ENCODE results near the gene CLIC5.

The CLIC5 gene

DNA sequence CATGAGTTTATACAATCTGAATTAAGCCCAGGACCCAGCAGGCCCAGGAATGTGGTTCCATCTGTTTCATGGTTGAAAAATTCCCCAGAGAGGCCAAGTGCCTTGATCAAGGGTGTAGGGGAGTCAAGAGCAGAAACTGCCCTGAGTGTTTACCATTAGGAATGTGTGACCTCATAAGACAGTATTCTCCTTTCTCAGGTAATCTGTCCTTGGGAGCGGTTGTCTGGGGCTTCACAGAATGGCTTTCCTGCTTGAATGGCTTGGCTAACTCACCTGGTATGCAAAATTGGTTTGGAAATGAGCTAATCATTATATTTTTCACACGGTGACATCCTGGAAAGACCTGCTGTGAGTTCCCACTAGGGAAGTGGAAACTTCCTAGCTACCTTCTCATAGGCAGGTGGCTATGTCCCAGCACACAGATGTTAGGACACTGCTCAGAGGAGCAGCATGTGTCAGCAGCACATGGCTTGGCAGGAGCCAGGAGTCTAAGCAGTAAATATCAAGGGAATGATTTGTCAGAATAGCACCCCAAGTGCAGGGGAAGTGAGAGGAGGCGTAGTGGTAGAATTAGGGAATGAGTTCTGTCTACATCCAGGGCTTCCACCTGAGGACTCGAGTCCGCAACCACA, 17.7 kb downstream of the CLIC5 start:
- DNase-seq (ENCODE audit: low read depth): no peak

DNA sequence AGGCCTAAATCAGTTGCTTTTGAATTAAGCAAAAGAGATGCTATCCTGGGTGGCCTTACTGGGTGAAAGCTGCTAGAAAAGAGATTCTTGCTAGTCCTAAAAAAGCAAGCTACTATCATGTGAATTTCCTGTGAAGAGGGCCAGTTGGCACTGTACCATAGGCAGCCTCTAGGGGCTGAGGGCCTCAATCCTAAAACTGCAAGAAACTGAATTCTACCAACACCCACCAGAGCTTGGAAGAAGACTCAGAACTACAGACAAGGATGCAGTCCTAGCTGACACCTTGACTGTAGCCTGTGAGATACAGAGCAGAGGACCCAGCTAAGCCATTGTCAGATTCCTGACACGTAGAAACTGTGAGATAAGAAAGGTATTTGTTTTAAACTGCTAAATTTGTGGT, 24.5 kb downstream of the CLIC5 start:
- no peak for DNase-seq (ENCODE audit: low read depth)

DNA sequence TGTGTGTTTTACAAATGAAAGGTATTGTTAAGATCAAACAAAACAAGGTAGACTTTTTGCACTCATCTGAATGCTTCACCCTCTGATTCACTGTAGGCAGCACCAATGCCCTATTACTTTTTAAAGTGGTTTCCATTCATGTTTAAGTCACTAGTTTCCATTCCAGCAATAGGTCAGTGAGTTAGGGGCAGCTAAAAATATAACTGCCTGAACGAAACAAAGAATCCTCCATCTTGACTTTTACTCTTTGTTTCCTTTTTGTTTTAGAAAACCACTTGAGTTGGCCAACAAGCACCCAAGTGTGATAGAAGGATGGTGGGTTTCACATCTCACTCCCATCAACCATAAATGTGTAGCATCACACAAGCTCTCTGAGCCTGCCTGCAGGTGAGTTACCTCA, 25.5 kb downstream of the CLIC5 start:
- no peak for DNase-seq (ENCODE audit: low read depth)

DNA sequence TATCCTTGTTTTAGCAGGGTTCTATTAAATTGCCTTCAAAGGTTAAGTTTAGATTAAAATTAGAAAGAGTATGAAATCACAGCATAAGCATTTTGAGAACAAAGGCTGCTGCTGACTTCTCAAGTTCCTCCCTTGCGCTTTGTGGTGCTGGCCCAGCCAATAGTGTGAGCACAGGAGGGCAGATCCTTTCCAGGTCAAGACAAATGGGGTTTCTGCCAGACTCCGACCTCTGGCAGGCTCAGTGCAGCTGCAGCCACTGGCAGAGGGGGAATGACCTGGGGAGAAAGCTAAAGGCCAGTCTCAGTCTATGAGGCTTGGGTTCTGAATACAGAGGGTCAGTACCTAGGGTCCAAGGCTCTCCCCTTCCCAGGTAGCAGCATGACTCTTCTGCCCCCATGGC, 27.0 kb downstream of the CLIC5 start:
- no peak for DNase-seq (ENCODE audit: low read depth)

DNA sequence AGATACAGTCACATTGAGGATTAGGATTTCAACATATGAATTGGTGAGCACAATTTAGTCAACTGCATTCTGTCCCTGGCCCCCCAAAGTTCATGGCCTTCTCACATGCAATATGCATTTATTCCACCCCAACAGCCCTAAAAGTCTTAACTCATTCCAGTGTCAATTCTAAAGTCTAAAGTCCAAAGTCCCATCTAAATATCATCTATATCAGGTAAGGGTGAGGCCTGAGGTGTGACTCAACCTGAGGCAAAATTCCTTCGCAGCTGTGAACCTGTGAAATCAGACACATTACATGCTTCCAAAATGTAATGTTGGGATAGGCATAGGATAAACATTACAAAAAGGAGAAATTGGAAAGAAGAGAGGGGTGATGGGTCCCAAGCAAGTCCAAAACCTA, 27.8 kb downstream of the CLIC5 start:
- DNase-seq (ENCODE audit: low read depth): no peak

DNA sequence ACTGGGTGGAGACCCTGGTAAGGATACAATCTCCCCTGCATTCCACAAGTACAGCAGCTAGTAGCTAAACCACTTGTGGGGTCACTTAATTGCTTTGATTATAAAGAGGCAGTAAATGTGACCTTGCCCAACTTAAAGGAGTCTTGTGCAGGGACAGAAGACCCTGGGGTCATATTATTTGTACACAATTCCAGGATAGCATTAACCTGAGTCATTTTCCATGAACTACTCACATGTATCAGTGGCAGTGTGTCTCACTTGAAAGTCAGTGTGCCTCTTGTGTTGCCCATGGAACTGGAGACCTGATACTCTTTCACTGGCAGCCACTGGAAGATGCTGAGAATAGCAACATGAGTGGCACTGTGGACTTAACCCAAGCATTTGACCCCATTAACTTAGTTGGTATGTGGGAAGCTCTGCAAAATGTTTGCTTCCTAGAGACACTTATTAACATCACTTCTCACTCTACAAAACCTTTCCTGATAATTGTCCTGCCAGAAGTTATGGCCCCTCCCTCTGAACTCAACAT, 28.9 kb downstream of the CLIC5 start:
- no peak for DNase-seq (ENCODE audit: low read depth)

DNA sequence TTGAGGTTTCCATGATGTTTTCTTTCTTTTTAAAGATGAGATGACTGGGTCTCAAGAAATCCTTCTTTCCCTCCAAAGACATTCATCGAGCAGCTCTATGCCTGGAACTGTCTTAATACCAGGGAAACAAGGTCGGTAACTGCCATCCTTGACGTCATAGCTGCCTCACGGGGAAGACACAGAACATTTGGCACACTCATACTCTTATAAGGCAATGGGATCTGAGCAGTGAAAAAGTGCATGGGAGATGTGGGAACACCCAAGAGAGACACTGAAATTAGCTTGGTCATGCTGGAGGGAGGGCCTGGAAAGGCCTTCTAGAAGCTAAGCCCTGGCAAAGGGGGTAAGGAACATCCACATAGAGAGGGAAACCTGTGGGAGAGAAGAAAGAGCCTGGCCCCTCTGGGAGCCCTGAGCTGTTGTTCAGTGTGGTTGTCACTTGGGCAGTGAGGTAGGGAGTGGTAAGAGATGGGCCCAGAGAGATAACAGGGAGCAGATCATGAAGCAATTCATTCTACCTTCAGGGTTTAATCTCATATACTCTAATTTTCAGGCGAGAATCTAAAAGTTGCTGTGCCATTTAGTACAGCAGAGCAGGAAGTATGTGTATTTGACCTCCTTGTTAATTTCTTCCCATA, 30.8 kb downstream of the CLIC5 start:
- DNase-seq (ENCODE audit: low read depth): no peak

DNA sequence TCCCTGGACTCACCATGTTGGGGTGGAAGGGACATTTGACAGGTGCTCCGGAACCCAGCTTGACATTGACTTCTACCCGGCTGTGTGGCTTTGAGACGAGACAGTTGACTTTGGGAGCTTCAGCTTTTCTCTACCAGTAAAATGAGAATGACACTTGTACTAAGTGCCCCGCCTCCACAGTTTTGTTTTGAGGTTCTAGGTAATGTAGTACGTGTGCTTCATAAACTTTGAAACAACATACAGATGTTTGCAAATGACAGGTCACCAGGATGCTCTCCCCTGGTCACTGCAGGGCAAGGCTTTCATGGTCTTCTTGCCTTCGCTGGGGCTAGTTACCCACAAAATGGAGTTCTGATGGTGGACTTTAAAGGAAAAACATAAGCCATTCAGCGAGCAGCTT, 31.3 kb downstream of the CLIC5 start:
- no peak for DNase-seq (ENCODE audit: low read depth)

DNA sequence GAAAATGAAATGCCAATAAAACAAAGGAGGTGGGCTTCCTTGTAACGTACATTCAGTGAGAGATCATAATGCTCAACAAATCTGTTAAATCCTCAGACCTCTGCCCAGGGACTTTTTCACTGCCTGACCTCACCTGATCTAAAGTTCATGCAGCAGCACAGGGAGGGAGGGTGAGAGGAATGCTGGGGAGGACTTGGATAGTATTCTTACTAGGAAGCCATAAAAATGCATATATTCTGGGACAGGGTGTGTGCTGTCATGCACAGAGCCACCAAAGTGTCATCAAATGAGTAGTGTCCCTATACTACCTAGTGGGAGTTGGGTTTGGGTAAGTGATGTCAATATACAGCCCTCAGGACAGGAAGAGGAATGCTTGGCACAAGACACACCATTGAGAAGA, 32.6 kb downstream of the CLIC5 start:
- DNase-seq (ENCODE audit: low read depth): no peak

DNA sequence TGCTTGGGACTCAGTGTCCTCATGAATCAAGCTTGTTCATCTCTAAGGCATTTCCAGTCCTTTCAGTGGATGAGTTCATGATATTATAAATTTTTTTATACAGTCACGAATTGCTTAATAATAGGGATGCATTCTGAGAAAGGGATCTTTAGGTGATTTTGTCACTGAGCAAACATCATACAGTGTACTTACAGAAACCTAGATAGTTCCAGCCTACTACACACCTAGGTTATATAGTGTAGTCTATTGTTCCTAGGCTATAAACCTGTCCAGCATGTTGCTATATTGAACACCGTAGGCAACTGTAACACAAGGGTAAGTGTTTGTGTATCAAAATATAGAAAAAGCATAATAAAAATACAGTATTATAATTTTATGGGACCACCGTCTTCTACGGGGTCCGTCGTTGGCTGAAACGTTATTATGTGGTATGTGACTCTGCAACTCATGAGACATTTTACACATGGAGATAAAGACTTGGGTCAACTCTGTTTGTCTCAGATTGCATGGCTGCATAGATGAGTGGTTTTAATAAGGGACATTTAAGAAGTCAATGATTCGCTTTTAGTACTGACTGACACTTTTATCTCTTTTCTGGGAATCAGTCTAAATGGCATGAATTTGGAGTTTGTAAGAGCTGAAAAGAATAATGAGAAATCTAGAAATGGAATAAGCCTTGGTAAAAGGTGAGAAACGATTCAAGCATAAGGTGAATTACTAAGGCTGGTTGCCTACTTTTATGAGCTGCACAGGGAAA, 33.2 kb downstream of the CLIC5 start:
- no peak for DNase-seq (ENCODE audit: low read depth)

DNA sequence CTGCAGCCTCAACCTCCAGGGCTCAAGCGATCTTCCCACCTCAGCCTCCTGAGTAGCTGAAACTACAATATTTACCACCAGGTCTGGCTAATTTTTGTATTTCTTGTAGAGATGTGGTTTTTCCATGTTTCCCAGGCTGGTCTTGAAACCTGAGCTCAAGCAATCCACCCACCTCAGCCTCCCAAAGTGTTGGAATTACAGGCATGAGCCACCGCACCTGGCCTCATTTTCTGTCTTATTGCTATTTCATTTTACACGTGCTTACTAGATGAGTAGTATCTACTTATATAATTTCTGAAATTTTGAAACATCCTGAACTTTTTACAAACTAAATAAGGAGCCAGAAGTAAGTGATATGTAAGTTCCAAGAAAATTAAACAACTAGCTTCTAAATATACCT, 34.6 kb downstream of the CLIC5 start:
- DNase-seq (ENCODE audit: low read depth): no peak

DNA sequence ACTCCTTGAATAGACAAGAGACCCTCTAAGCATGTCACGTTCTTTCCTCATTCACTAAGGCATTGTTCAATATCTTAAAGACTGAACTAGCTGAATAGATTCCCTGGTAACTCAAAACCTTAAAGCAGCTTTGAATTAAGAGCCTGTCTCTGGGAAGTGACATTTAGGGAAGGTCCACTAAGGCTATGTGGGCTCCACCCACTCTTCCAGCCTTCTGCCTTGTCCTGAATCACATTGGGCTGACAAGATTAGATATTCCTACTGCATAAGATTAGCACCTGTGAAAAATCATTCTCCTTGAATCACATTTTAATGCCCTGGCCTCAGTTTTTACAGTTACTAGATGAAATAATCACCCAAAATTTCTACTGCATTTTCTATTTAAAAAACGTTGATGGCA, 36.3 kb downstream of the CLIC5 start:
- no peak for DNase-seq (ENCODE audit: low read depth)

DNA sequence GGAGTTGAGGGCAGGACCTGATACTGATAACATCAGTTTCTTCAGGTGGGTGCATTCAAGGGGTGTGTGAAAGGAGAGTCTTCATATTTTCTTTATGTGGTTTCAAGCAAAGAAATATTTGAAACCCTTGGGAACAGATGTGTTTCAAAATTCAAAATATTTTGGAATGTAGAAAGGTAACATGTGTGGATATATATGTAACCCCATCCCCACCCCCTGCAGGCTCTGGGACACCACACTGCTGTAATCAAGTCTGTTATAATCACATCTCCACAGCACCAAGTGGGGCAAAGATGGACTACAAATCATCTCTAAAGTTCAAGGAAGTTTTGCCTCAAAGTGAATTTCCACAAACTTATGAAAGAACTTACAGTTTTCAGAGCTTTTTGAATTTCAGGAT, 41.1 kb downstream of the CLIC5 start:
- DNase-seq (ENCODE audit: low read depth): no peak

DNA sequence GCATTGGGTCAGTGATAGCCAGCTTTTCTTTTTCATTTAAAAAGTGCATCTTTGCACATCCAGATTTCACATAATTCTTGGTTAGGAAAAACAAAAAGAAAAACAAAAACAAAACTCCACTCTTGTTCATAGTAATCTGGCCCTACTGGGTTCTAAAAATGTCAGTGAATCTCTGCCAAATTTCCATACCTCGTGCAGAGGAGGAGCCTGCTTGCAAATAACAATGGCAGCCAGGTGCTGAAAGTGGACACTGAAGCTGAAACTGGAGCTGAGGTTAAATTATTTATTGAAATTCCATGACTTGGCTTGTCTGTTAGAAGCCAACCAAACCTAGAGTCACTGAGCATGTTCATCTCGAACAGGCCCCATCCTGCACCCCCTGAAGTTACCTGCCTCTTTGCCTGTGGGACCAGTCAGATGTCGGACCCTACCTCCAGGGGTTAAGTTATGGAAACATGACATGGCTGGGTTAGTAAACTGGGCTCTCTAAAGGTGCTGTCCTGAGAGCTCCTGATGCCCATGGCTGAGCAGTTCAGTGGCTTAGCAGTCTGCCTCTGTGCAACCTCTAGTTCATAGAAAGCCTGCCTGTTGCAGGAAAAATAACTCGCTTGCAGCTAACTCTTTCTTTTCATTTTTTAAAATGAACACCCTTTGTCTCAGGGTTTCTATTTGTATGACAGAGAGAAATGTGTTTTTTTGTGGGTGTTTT, 42.7 kb downstream of the CLIC5 start:
- DNase-seq (ENCODE audit: low read depth): no peak

DNA sequence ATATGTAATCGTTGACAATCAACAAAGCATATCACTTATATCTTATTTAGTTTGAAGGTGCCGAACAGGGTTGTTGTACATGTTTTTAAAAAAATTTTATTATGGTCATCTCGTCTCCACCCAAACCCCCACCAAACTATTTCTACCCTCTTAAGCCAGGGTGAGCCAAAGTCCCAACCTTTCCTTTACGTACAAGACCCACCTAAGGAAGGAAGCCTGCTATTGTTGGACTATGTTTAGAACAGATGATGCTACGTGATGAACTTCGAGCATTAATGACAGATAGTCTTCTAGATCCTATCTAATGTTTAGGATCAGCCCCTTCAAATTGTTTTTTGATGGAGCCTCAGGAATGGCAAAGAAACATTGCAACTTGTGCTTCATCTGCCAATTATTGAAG, 44.4 kb downstream of the CLIC5 start:
- DNase-seq (ENCODE audit: low read depth): no peak

DNA sequence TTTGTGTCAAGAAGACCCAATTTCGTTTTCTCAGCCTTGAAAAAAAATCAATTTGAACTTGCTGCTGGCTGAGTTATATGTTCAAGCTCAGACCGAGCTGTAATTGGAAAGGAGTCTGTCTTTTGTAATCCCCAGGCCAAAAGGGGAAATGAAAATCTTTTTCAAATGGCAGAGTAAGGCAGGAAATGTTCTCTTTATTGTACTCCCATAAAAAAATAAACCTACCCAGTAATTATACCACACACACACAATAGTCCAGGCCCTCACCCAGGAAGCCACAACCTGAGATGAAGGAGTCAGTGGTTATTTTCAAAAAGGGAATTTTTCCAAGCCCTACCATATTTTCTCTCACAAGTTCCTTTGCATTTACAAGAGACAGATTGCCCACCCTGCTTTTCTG, 45.3 kb downstream of the CLIC5 start:
- DNase-seq (ENCODE audit: low read depth): no peak

DNA sequence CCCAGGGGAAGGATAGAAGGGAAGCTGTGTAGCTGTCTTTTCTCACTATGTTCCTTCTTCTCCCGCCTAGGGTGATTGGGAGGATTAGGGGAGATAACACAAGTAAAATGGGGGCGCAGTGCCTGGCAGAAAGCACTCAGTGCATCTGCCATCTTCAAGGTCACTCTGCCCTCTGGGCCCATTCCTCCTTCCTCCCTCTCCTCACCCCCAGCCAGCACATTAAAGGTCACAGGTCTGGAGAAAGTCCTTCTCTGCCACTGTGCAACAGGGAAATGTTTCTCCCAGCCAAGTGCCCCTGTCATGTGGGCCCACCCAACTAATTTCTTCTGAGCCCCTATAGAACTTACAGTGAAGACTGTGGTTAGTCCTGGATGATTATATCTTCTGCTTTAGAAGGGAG, 45.8 kb downstream of the CLIC5 start:
- DNase-seq (ENCODE audit: low read depth): no peak

DNA sequence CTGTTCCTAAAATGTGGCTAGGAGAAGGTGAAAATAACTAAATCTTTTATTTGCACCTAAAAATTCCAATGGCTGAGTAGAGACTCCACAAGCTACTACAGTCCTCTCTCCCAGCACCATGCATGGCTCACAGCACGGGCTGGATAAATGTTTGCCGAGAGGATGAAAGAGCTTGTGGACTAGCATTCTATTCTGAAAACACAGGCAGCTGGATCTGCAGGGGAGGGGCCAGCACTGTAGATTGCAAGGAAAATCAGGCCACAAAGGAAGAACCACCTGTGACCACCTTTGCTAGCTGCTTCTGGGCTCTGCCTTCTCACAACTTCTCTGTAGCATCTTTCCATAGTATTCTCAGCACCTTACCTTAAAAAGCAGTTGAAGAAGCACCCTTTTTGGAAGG, 46.6 kb downstream of the CLIC5 start:
- DNase-seq (ENCODE audit: low read depth): no peak

DNA sequence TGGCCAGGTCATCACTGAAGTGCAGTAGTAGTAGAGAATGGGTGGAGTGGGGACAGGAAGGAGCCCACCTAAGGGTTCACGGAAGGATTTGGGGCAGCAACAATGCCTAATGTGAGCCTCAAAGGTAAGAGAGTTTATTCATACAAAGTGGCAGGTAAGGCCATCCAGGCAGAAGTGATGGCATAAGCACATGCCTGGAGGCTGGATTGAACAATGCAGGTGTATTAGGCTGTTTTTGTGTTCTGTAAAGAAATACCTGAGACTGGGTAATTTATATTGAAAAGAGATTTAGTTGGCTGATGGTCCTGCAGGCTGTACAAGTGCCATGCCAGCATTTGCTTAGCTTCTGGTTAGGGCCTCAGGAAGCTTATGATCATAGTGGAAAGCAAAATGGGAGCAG, 48.3 kb downstream of the CLIC5 start:
- DNase-seq (ENCODE audit: low read depth): no peak

DNA sequence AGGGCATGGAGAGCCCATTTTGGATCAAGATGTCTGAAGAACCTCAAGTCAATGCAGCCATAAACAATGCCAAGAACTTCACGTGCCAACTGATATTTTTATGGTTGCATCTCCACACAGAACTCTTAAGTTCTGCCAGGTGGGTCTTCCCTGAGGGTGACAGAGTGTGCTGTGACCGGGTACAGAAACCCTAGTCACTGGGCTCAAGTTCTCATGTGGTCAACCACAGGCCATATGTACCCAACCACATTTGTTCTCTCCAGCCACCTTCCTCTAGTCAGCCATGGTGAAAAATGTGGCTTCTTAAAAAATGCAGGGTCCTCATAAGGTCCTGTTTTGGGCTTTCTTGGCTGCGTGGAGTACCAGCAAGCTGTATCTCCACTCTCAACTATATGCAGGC, 48.9 kb downstream of the CLIC5 start:
- DNase-seq (ENCODE audit: low read depth): no peak

DNA sequence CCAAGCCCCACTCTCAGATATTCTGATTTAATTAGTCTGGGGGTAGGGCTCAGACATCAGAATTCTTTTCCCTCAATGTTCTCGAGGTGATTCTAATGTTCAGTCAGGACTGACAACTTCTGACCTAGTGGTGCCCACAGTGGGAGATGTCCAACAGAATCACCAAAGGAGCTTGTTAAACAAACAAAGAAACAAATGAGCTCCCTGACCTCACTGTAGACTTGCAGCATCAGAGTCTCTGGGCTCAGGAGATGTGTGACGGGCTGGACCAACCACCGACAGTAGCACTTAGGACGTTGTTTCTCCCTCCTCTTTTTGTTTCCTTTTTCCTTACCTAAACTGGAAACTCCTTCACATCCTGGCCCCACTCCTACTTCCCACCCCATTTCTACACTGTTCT, 49.3 kb downstream of the CLIC5 start:
- DNase-seq (ENCODE audit: low read depth): no peak

DNA sequence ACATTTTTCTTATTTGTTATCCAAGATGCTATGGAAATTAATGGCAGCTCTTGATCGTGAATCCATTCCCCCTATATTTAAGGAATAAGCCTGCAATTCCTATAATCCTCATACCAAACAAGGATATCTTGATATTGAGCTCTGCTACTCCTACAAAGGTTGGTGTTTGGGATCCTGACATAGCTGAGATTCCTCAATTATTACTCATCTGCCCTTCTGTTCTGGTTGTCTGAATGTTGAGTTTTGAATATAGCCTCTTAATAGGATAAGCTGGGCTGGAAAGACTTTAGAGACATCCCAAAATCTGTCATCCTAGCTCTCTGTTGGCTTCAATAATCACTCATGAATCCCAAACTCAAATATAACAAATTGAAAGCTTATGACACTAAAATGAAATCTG, 49.9 kb downstream of the CLIC5 start:
- DNase-seq (ENCODE audit: low read depth): no peak

DNA sequence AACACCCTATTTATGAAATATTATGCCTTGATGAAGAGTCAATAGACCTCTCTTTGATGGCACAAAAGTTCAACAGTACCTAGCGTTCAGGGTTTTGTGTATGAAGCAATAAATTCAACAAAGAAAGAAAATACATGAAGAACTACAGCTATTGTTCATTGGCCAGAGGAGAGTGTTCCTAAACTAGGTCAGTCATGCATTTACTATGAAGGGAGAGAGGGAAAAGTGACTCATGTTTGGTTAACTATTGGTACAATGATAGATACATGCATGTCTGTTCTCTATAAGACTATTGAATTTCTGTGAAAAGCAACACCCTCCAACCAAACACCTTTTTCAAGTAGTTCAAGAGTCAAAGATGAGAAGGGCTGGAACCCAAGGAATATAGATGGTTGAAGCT, 50.7 kb downstream of the CLIC5 start:
- no peak for DNase-seq (ENCODE audit: low read depth)
